Breast epithelium (tissue), 4 donors: ENCODE measurements around the gene SMARCD3. TPM values are rescaled to one million over a fixed set of nuclear protein-coding genes. Genes with fewer than 3 reads are reported as not detected.

Experiments used
- DNase-seq, 2 donors: peaks; one replicate each; pipeline ENCODE4 v3.0.0-alpha.2; 2019; ENCODE audit warnings: low spot score in 2 of 2
- H3K27ac ChIP-seq, 2 donors: fragments of 200-600 bp; sonication (generic) in 1 of 2; one replicate each; pipeline ENCODE4 v1.5.1; 2016 to 2019; ENCODE audit warnings: mild to moderate bottlenecking in 1 of 2
- H3K27me3 ChIP-seq, 2 donors: fragments of 200-600 bp; sonication (generic) in 1 of 2; one replicate each; pipeline versions ENCODE4 v1.5.1 to v1.6.0; 2017 to 2019; ENCODE audit warnings: control low read depth in 1 of 2, mild to moderate bottlenecking in 1 of 2
- H3K36me3 ChIP-seq: fragments of 200-600 bp; one replicate; pipeline ENCODE4 v1.5.1; 2019
- H3K4me1 ChIP-seq, 2 donors: fragments of 200-600 bp; sonication (generic); one replicate each; pipeline ENCODE4 v1.5.1; 2016 to 2019; ENCODE audit warnings: control low read depth in 1 of 2
- H3K4me3 ChIP-seq, 3 donors: fragments of 200-600 bp; sonication (generic); 1 replicate in 2 of 3; 2 replicates in 1 of 3; pipeline ENCODE4 v1.5.1; 2016 to 2019; ENCODE audit warnings: mild to moderate bottlenecking in 3 of 3, moderate library complexity in 2 of 3
- H3K9me3 ChIP-seq, 2 donors: fragments of 200-600 bp; sonication (generic) in 1 of 2; one replicate each; pipeline ENCODE4 v1.5.1; 2016 to 2019; ENCODE audit warnings: control low read depth in 1 of 2
- CTCF ChIP-seq, 3 donors: fragments of 450-650 bp; IDR thresholded peaks; one replicate each; pipeline ENCODE4 v1.5.1; 2016 to 2017; ENCODE audit warnings: antibody characterized with exemption in 3 of 3, mild to moderate bottlenecking in 3 of 3, moderate library complexity in 3 of 3
- POLR2A ChIP-seq: fragments of 450-650 bp; IDR thresholded peaks from one replicate; pipeline ENCODE4 v1.6.1; 2016; ENCODE audit warnings: antibody characterized with exemption, mild to moderate bottlenecking, moderate library complexity
- POLR2AphosphoS5 ChIP-seq, 3 donors: sonication (generic); formaldehyde crosslinking; IDR thresholded peaks; one replicate each; pipeline ENCODE4 v1.6.1; 2017; ENCODE audit warnings: antibody characterized with exemption in 3 of 3
- intact Hi-C: fragments of 100-400 bp; cut with DNase I; formaldehyde crosslinking; loops from one replicate; pipeline ENCODE4 v1.15.1; 2023; ENCODE audit warnings: low total_unique reads
- total RNA-seq, 3 donors: library from RNA; depleted of rRNA; stranded (reverse); fragments of >200 nt; gene quantifications; one replicate each; pipeline ENCODE4 v1.1.0, GENCODE V29; 2016

The SMARCD3 gene
- total RNA-seq, 3 donors from 2014 or later, result 21.3 to 69.5 (median 43.5) TPM

- Histone ChIP-seq H3K4me1 (no peaks in the 10 kb centered on the region), H3K36me3 (no peaks in the 10 kb centered on the region), H3K27me3 (no peaks in the 10 kb centered on the region), H3K27ac (no peak overlapping the region), H3K9me3 (no peaks in the 10 kb centered on the region), H3K4me3 (no peak overlapping the region)
- intact Hi-C loops, result no loop called here
- no peak for DNase-seq
- TF ChIP-seq POLR2A (no peak), POLR2AphosphoS5 (IDR thresholded peaks at IDR 0.05) (no peak), CTCF (IDR thresholded peaks at IDR 0.05) (no peak)
Measured at GRCh38 chr7:151197932-151198331, 50.6 kb downstream of the SMARCD3 start.

GRCh38 chr7:151195616-151196450, 52.7 kb downstream of the SMARCD3 start:
- no peaks in the 10 kb centered on the region for H3K36me3 ChIP-seq
- H3K27me3 ChIP-seq, result peaks cover 0 to 4% of the 10 kb centered on the region in 2 donors
- intact Hi-C loops, result no loop called here
- no peaks in the 10 kb centered on the region for H3K9me3 ChIP-seq
- no peaks in the 10 kb centered on the region for H3K4me1 ChIP-seq
- no peak for TF ChIP-seq CTCF (IDR thresholded peaks at IDR 0.05)
- TF ChIP-seq POLR2AphosphoS5 (IDR thresholded peaks at IDR 0.05), result no peak
- TF ChIP-seq POLR2A, result no peak
- no peak overlapping the region for H3K4me3 ChIP-seq
- DNase-seq, result no peak
- no peak overlapping the region for H3K27ac ChIP-seq

- Histone ChIP-seq H3K9me3 (no peaks in the 10 kb centered on the region), H3K36me3 (no peaks in the 10 kb centered on the region), H3K27me3 (peaks cover 0 to 4% of the 10 kb centered on the region in 2 donors), H3K4me3 (no peak overlapping the region), H3K4me1 (no peaks in the 10 kb centered on the region), H3K27ac (no peak overlapping the region)
- no peak for TF ChIP-seq CTCF (IDR thresholded peaks at IDR 0.05)
- TF ChIP-seq POLR2AphosphoS5 (IDR thresholded peaks at IDR 0.05), result no peak
- TF ChIP-seq POLR2A, result no peak
- intact Hi-C loops, result no loop called here
- DNase-seq, result no peak
Measured at GRCh38 chr7:151194188-151194587, 54.3 kb downstream of the SMARCD3 start.

GRCh38 chr7:151193203-151193978, 55.1 kb downstream of the SMARCD3 start:
- intact Hi-C loops, result no loop called here
- no peak for DNase-seq
- no peaks in the 10 kb centered on the region for H3K36me3 ChIP-seq
- peaks cover 0 to 4% of the 10 kb centered on the region in 2 donors for H3K27me3 ChIP-seq
- no peak overlapping the region for H3K27ac ChIP-seq
- H3K4me1 ChIP-seq, result no peaks in the 10 kb centered on the region
- H3K4me3 ChIP-seq, result no peak overlapping the region
- TF ChIP-seq POLR2AphosphoS5 (IDR thresholded peaks at IDR 0.05), result no peak
- TF ChIP-seq CTCF (IDR thresholded peaks at IDR 0.05), result no peak
- no peak for TF ChIP-seq POLR2A
- no peaks in the 10 kb centered on the region for H3K9me3 ChIP-seq
